ENCODE results near the gene DHX32.

GRCh38 chr10:125836746-125837145, 44.3 kb downstream of the DHX32 start:
- no peak for TF ChIP-seq CTCF (IDR thresholded peaks at IDR 0.05)
- no peak for TF ChIP-seq FOXM1 (IDR thresholded peaks at IDR 0.05; ENCODE audit: low read depth)
- no peak for TF ChIP-seq PBX3 (IDR thresholded peaks at IDR 0.05)
- TF ChIP-seq NFIC (IDR thresholded peaks at IDR 0.05; ENCODE audit: borderline replicate concordance) = no peak
- TF ChIP-seq EZH2phosphoT487 (IDR thresholded peaks at IDR 0.05; ENCODE audit: borderline replicate concordance, low read depth) = no peak
- no peak for TF ChIP-seq EP300 (IDR thresholded peaks at IDR 0.05; ENCODE audit: borderline replicate concordance in 1 of 2, low read depth in 1 of 2, low read length in 1 of 2)
- TF ChIP-seq USF2 (IDR thresholded peaks at IDR 0.05; ENCODE audit: borderline replicate concordance, low read depth, low read length) = no peak
